GM12874 (cell line): ENCODE measurements around the gene MPEG1.
A peak's percentile ranks its signal among the peaks of the same experiment; 100 is the strongest.

ENCODE experiments used
- CTCF ChIP-seq: IDR thresholded peaks from 2 replicates; pipeline ENCODE4 v1.5.1; 2011; ENCODE audit warnings: low read depth, mild to moderate bottlenecking, control low read depth, low read length, moderate library complexity; ENCODE audit not compliant: insufficient read depth

MPEG1 gene

GRCh38 chr11:59175091-59175501, 37.6 kb downstream of the MPEG1 start:
- no peak for TF ChIP-seq CTCF

- no peak for TF ChIP-seq CTCF
These were observed 38.1 kb downstream of the MPEG1 start for GRCh38 chr11:59174664-59175033.

GRCh38 chr11:59173964-59174663, 38.6 kb downstream of the MPEG1 start:
- TF ChIP-seq CTCF: no peak

- TF ChIP-seq CTCF: no peak
These were observed 39.4 kb downstream of the MPEG1 start for GRCh38 chr11:59173080-59173963.

- TF ChIP-seq CTCF: no peak
These were observed 40.2 kb downstream of the MPEG1 start for GRCh38 chr11:59172345-59173079.

GRCh38 chr11:59171508-59172322, 41.0 kb downstream of the MPEG1 start, which contains the start of gene DTX4:
Gene DTX4, plus strand, starts transcription at chr11:59172132. Its CDS starts 464 bp downstream, at chr11:59172596.
- peak; percentile 93 for TF ChIP-seq CTCF

- TF ChIP-seq CTCF: no peak
These were observed 48.7 kb downstream of the MPEG1 start for GRCh38 chr11:59164028-59164427.
